GM19035 (cell line): ENCODE results near the gene TRIM52.
A peak's percentile ranks its signal among the peaks of the same experiment; 100 is the strongest.
"Not testable (repeated sequence)": the region's sequence is repeated elsewhere in the genome, so short reads cannot be mapped to it uniquely, and the experiment has no call there.

Source experiments
- ATAC-seq: cut with Tn5 transposase; IDR thresholded peaks from one replicate; pipeline ENCODE4 v1.9.1; 2021; ENCODE audit not compliant: unreplicated experiment

The TRIM52 gene

DNA sequence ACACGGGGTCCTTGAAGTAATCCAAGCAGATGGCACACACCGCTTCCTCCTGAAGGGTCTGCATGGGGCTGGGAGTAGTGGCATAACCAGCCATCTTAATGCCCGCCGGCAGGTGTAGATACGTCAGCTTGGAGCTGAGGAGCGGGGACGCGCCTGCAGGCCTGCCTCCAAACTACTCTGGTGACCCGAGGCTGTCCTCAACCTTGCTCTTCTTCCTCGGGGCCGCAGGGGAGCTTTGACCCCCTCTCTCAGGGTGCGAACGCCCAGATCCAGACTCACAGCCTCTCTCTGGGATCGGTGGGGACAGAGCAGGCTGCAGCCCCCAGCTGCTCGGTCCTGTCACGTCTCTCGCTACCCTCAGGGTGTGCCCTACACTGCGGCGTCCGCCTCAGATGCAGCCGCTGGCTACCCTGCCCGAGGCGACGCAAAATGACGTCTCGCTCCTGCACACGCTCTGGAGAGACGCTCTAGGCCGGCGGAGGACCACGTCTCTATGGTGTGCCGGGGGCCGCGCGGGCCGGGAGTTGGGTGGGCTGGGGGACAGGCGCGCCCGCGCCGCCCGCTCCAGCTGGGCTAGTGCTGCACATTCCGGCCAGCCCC lies at the start of gene TRIM52:
TRIM52 (minus strand) TSS at position 424 of the 600 bp plus-strand sequence; CDS start at position 94, 330 bp downstream.
- peak; percentile 78 for ATAC-seq

DNA sequence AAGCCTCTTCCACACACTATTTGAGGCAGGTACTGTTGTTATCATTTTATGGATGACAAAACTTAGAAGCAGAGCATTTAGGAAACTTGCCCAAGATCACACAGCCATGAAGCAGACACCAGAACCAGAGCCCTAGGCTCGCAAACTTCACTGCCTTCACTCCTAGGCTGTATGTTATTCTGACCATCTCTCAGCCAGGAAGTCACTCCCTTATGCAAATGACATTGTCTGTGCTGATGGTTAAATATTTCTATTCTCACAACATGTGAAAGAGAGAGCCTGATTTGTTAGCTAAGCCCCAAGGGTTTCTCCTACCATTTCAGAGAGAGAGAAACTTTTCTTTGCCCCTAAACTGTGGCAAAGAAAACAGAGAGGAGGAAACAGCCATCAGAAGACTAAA lies 26.4 kb upstream of the TRIM52 start:
- peak; percentile 58 for ATAC-seq

DNA sequence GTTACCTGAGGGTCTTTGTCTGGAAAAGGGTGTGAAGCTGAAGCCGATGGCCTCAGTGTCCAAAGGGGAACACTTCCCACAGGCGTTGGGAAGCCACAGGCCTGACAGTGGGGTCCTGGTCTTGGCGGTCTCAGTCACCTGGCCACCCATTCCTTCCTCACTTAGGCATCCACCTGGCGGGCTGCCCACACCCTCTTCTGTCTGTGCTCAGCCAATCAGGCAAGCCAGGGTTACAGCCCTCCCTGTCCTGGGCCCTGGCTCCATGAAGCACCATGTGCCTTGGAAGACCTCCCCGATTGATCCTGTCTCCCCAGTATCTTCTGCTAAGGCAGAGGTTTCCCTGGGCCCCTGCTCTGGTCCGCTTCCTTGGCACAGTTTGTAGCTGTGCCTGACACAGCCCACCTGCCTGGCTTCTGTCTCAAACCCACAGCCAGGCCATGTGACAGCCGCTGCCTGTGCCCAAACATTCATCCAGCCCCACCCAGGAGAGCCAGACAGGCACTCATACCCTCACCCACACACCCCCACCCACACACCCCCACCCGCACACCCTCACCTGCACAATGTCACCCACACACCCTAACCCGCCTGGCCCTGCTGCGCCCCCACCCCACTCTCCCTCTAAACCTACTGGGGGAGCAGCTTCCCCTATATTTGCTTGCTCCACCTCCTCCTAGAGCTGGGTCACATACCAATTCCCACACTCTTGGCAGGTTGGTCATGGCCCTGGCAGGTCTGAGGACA lies 25.2 kb upstream of the TRIM52 start:
- not testable (repeated sequence) for ATAC-seq

DNA sequence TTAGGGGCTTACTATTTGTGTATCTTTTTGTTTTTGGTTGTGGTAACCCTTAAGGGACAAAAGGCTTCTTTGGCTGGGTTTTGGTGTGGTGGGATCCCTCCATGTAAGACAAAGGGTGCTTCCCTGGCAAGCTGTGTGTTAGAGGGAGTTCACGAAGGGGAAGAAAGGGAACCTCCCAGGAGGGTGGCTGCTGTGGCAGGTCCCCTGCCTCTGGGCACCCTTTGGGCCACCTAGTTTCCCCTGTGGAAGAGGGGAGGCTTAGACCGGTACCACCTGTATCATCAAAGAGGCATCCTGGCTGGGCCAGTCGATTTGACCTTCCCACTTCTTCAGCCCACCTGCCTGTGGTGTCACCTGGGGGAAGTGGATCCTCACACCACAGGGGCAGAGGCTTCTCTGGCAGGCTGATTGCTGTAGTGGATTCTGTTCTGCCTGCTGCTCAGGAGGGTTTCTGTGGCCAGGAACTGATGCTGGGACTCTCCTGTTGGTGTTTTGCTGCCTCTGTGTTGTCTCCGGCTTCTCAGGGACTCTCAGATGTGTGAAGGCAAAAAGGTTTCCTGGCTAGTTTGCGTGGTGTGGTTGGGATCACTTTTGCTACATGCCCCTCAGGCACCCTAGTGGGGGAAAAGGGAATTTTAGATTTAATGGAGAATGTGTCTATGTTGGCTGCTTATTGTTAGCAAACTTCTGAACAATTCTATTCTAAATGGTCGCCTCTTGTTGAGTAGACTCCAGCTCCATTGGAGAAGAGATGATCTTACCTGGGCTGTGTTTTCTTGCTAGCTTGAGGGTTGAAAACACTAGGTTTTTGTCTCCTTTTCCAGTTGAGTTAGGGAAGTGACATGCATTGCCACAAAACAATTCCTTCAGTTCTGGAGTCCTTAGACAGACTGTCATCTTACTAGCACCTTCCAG lies 23.2 kb upstream of the TRIM52 start:
- ATAC-seq, result not testable (repeated sequence)

DNA sequence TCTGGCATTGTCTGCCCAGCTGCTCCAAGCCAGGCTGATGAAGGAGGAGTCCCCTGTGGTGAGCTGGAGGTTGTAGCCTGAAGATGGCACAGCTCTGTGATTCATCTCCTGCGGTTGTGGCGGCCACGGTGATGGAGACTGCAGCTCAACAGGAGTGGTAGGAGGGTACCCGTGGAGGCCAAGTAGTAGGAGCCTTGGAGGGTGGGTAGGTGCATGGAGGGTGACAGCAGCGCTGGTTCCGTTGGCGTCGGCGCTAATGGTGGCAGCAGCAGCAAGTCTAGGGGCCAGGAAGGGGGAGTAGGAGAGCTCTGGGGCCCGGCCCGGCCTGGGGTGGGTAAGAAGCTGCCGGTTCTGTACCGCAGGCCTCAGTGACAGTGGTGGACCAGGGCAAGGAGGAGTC lies 22.4 kb upstream of the TRIM52 start:
- no peak for ATAC-seq

DNA sequence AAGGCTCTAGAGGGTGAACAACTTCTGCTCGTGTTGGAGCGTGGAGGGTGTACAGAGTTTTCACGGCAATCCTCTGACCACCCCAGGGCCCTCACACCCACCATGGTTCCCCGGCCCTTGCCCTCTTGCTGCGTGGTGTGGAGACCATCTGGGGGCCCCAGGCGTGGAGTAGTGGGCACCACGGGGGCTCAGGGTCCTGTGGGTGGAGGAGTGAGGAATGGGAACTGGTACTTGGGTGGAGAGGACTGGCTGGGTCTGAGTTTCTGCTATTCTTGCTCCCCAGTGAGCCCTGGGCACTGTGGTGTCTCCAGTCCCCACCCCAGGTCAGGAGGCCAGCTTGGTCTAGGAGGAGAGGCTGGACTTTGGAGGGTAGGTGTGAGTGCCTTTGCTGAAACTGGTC lies 21.9 kb upstream of the TRIM52 start:
- no peak for ATAC-seq

DNA sequence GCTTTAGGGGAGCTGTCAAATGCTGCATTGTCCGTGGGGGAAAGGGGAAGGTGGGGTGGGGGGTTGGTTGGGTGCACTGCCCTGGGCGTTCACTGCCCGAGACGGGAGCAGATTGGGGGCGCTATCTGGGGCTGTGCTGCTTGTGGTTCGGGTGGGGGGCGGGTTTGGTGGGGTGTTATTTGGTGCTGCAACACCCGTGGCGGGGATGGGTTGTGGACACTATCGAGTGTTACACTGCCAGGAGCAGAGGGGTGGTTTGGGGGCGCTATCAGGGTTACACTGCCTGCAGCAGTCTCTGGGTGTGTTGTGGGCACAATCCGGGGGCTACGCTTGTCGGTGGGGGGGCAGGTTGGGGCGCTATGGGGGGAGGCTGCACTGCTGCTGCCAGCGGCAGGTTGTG lies 21.5 kb upstream of the TRIM52 start:
- ATAC-seq, result not testable (repeated sequence)

DNA sequence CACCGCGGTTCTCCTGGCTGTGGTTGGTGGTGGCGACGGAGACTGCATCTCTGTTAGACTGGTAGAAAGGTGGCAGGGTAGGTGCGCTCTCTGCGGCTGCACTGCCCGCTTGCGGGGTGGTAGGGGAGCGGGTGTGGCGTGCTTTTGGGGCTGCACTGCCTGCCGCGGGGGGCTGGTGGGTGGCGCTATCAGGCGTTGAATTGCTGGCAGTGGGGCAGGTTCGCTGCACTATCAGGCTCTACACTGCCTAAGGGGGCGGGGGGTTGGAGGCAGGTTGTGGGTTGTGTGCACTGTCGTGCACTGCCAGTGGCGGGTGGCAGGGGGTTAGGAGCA lies 21.0 kb upstream of the TRIM52 start:
- ATAC-seq, result no peak

DNA sequence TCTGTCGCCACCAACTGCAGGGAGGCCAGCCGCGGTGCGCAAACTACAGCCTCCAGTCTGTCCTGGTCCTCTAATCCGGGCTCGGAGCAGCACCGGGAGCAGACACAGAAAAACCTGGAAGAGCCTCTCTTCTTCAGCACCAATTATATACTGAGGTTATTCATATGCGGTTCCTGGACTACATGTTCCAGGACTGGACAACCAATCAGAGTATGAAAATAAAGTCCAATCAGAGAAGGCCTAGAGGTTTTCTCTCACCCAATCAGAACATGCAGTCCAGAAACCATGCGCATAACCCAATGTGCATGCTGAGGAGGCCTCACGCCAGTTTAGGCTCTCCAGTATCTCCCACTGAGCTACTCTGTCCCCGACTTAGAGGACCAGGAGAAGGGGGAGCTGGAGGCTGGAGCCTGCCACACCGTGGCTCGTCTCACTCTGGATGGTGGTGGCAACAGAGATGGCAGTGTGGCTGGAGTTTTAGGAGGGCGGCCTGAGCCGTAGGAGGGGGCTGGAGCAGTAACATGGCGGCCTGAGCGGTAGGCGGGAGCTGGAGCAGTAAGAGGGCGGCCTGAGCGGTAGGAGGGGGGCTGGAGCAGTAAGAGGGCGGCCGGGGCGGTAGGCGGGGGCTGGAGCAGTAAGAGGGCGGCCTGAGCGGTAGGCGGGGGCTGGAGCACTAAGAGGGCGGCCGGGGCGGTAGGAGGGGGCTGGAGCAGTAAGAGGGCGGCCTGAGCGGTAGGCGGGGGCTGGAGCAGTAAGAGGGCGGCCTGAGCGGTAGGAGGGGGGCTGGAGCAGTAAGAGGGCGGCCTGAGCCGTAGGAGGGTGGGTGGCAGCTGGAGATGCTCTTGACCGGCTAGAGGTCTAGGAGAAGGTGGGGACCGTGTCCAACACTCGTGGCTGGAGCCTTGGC lies 20.4 kb upstream of the TRIM52 start:
- no peak for ATAC-seq

DNA sequence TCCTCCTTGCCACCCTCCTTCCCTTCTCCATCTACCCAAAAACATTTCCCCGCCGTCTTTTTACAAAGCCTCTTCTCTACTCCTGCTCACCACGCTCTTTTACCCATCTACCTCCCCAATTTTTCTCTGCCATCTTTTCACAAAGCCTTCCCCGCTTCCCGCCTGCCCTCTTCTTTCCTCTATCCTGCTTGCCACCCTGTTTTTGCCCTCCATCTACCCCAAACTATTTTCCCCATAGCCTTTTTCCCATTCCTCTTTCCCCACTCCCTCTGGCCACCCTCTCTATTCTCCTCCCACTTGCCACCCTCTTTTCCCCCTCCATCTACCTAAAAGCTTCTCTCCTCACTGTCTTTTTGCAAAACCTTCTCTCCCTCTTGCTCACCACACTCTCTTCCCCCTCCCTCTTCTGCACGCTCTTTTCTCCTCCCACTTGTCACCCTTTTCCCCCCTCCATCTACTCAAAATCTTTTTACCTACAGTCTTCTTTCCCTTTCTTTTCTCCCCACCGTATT lies 19.4 kb upstream of the TRIM52 start:
- ATAC-seq, result no peak

DNA sequence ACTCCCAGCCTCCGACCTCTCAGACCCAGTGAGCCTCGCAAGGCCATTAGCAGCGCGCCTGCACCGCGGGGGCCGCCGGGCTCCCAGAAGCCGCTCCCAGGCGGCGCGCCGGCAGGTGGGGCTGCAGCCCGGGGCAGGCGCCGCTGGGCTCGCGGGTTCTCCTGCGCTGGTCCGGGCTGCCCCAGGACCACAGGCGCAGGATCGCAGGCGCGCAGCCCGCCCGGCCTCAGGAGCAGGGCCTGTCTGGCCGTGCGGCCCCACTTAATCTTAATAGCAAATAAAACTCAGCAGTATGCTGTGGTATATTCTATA lies 12.4 kb upstream of the TRIM52 start:
- not testable (repeated sequence) for ATAC-seq

DNA sequence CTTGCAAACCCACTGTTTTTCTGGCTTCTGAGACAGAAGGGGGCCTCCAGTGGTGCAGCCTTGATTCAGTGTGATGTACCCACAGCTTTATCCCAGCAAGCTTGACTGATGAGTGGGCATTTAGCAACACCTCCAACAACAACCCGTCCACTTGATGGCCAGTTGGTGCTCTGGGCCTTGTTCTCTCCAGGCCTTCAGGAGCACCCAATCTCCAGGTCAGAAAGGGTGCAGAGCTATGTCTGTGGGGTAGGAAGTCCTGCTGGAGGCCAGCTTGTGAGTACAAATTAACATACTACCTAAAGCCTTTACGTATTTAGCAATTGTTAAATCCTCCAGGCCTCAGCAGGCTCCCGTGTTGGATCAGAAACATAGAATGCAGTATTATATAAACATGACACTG lies 10.1 kb upstream of the TRIM52 start:
- ATAC-seq, result no peak

DNA sequence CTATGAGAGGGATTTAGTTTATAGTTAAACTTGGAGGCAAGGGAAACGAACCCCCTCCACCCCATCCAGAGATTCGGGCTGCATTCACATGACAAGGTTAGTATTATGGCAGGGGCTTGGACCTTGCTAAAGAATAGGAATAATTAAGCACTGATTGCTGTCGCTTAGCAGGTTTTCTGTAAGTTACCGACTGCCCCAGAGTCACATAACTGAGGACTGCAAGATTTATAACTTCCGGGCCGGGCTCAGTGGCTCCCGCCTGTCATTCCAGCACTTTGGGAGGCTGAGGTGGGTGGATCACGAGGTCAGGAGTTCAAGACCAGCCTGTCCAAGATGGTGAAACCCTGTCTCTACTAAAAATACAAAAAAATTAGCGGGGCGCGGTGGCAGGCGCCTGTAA lies 7.0 kb upstream of the TRIM52 start:
- ATAC-seq, result not testable (repeated sequence)

DNA sequence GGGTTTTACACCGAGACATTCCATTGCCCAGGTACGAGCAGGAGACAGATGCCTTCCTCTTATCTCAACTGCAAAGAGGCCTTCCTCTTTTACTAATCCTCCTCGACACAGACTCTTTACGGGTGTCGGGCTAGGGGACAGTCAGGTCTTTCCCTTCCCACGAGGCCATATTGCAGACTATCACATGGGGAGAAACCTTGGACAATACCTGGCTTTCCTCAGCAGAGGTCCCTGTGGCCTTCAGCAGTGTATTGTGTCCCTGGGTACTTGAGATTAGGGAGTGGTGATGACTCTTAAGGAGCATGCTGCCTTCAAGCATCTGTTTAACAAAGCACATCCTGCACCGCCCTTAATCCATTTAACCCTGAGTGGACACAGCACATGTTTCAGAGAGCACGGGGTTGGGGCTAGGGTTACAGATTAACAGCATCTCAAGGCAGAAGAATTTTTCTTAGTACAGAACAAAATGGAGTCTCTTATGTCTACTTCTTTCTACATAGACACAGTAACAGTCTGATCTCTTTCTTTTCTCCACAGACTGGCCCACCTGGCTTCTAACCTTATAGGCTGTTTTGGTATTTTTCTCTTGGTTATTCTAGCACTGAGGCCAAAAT lies 6.5 kb upstream of the TRIM52 start:
- ATAC-seq, result not testable (repeated sequence)

DNA sequence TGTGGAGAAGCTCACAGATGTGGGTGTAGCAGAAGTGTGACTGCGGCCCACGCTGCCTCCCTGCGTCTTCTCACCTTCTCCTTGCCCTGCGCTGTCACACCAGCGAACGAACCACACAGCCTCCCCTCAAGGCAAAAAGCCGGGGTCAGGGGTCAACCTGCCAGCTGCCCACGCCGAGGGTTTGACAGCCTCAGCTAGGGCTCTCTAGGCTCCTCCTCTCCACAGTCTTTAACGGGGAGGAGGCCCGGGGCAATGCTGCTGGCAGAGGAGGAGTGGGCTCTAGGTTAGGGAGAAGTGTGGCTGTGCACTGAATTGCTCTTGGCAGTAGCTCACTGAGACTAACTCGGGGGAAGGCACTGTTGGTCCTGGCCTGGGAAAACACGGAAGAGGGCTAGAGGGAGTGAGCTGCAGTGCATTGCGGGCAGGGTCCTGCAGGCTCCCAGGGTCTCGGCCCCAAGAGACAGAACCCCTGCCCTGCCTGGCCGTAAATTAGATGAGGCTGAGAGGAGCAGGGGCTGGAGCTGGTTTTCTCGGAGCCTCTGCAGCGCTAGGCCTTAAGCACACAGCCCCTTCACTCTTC lies 4.2 kb upstream of the TRIM52 start:
- no peak for ATAC-seq

DNA sequence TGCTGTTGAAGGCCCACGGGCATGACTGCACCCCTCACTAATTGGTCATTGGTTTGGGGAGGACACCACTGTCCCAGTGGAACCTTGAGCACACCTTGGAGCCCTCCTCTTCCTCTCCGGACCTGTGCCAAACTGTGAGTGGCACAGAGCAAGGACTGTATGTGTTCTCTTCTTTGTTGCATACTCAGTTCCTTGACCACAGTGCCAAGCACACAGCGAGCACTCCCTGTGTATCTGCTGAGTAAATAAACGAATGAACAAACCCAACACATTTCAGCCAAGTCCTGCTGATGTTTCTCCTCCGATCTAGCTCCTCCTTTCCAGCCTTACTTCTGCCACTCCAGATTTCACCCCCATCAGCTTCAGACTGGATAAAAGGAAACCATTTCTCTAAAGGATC lies 2.7 kb upstream of the TRIM52 start:
- ATAC-seq, result no peak

DNA sequence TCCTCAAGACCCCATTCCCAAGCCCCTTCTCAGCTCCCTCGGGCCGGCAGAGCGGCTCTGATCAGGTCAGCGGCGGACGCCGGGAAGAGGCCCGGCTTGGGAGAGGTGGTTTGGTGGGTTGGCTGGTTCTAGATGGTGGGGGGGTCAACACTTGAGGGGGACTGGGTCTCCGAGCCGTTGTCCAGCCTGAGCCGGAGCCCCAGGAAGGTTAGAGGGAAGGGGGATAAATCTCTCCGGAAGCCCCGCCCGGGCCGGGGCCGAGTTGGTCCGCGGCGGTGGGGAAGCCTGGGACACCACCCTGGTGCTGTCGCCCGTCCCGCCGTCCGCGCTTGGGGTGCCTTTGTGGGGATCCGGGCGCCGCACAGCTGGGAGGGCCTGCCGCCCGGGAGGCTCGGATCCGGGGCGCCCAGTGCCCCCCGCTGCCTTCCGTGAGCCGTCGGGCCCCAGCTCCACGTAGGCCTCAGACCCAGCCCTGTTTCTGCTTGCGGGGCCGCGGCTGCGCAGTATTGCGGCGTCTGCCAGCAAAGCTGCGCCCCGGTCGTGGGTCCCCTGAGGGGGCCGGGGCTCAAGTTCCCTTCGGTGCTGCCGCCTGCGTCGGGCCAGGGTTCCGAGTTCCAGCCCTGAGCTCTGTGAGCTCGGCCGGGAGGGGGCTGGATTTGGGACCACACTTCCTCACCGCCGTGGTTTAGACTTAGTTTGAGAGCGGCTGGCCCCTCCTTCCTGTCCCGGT lies 542 bp upstream of the TRIM52 start:
- ATAC-seq, result peak; percentile 62

DNA sequence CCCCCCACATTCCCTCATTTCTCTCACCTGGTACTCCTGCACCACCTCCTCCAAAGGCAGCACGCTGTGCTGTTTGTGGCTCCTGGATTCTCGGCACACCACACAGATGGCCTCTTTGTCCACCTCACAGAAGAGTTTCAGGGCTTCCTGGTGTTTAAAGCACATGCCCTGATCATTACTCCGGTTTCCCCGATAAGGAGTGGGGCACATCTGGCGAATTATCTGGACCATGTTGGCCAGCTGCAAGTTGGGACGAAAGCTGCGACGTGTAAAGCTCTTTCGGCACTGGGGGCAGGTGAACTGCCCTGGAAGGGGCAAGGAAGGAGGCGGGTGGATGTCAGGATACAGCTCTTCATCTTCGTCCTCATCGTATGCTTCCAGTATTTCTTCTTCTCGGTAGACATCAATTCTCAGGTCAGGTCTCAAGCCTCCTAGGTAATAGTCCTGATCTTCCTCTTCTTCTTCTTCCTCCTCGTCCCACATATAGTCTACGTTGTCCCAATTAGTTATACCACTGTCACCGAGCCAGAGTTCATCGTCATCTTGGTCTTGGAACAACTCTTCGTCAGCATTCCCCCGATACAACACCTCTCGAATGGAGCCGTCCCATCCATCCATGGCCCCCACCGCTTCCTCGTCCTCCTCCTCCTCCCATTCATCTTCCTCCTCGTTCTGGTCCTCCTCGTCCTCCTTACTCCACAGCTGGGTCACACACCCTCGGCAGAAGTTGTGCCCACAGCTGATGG lies 796 bp downstream of the TRIM52 start:
- no peak for ATAC-seq

DNA sequence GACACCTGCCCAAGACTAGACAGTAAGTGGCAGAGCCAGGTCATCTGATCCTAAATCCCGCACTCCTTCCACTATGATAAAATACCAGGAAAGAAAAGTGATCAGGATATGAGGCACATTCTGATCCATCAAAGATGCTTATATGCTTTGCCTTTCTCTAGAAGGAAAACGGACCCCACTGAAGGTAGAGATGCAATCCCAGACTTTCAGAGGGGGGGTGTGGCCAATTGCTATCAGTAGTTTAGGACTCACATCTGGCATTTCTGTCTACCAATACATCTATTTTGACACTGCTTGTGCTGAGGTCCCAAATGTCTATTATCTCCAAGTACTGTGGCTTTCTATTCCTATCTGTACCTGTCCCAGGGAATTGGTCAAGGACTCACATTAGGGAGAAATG lies 1.7 kb downstream of the TRIM52 start:
- no peak for ATAC-seq
